ENCODE measurements around the gene TNFAIP8. TPM values are rescaled to one million over a fixed set of nuclear protein-coding genes. Genes with fewer than 3 reads are reported as not detected.

The TNFAIP8 gene
- total and polyA plus RNA-seq, 9 of the 15 experiments (the other 6 are each of a cell fraction or from before 2014, with no cell fraction given): 29.9 to 52.2 (median 44.8) TPM

GRCh38 chr5:119411361-119412278, 55.8 kb downstream of the TNFAIP8 start (continued):
- TF ChIP-seq NONO (IDR thresholded peaks at IDR 0.05; ENCODE audit: low read depth in 2 of 2, low read length in 1 of 2): no peak
- no peak for TF ChIP-seq CREB3 (tag; conservative IDR thresholded peaks at IDR 0.05; ENCODE audit: low read depth)
- no peak for TF ChIP-seq BCL6 (CRISPR knock-in tag; IDR thresholded peaks at IDR 0.05)
- no peak for TF ChIP-seq ZFP30 (CRISPR knock-in tag; IDR thresholded peaks at IDR 0.05; ENCODE audit: borderline replicate concordance)
- TF ChIP-seq ARHGAP35 (IDR thresholded peaks at IDR 0.05; ENCODE audit: partially characterized antibody): no peak
- TF ChIP-seq ZNF282 (CRISPR knock-in tag; IDR thresholded peaks at IDR 0.05): no peak
- TF ChIP-seq USF2 (CRISPR knock-in tag; IDR thresholded peaks at IDR 0.05): no peak
- TF ChIP-seq SFPQ (IDR thresholded peaks at IDR 0.05; ENCODE audit: low read depth, low read length): no peak
- TF ChIP-seq ZNF121 (CRISPR knock-in tag; conservative IDR thresholded peaks at IDR 0.05): no peak
- no peak for TF ChIP-seq UBTF (IDR thresholded peaks at IDR 0.05; ENCODE audit: borderline replicate concordance in 1 of 2, low read depth in 2 of 2, low read length in 2 of 2)
- no peak for TF ChIP-seq ZNF184 (CRISPR knock-in tag; IDR thresholded peaks at IDR 0.05)
- TF ChIP-seq HMG20B (CRISPR knock-in tag; IDR thresholded peaks at IDR 0.05): no peak
- no peak for TF ChIP-seq LARP7 (IDR thresholded peaks at IDR 0.05)
- no peak for TF ChIP-seq ZNF134 (CRISPR knock-in tag; conservative IDR thresholded peaks at IDR 0.05)
- no peak for TF ChIP-seq PREB (CRISPR knock-in tag; IDR thresholded peaks at IDR 0.05)
- TF ChIP-seq MAZ (CRISPR knock-in tag; conservative IDR thresholded peaks at IDR 0.05 in 1 of 2, IDR thresholded peaks at IDR 0.05 in 1 of 2): no peak
- TF ChIP-seq NFYB (IDR thresholded peaks at IDR 0.05; ENCODE audit: extremely low read depth, insufficient read length): no peak
- no peak for TF ChIP-seq SMAD1 (IDR thresholded peaks at IDR 0.05; ENCODE audit: low read depth, low read length, partially characterized antibody)
